HG03575 (cell line): ENCODE measurements around the gene DNASE1.

Source experiments
- ATAC-seq: cut with Tn5 transposase; IDR thresholded peaks from one replicate; pipeline ENCODE4 v1.9.1; 2021; ENCODE audit not compliant: unreplicated experiment, insufficient number of reproducible peaks, low FRiP score; ENCODE audit errors: extremely low read depth

Gene DNASE1

DNA sequence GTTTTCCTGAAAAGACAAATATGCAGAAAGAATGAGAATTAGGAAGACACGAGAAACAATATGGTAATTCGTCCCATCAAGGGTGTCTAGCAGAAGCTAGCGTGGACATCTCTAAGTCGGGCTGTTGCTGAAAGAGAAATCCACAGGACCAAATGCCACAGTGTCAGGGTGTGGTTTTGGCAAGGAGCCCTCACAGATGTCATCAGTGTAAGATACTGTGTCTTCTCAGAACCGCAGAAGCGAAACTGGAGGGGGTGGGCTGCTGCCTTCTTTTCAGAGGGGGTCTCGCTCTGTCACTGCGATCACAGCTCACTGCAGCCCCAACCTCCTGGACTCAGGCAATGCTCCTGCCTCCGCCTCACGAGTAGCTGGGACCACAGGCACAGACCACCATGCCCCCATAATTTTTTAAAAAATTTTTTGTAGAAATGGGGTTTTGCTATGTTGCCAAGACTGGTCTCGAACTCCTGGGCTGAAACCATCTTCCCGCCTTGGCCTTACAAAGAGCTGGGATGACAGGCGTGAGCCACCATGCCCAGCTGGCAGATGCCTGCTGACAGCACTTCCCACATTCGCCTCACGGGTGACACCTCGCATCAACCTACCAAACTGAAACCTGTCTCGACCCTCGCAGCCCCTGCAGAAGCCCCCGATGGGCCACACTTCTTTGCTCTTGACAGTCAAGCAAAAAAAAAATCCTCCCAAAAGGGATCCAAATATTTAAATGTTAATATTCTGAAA is 36.7 kb downstream of the DNASE1 start:
- no peak for ATAC-seq

DNA sequence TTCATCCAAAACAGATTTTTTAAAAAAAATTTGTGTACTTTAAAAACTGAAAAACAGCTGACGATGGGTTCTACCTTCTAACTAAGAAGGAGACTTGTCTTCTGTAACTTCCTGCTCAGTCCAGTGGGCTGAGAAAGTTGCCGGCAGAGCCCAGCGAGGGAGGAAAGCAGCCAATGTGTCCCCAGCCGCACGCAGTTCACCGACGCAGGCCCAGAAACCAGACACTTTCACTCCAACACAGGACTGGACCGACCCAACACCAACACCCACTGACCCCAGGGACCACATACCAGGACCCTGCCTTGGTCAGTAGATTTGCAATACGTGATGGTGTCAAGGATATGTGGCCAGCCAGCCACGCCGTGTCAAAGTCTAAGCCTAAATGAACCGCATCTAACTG is 37.3 kb downstream of the DNASE1 start:
- ATAC-seq = no peak

DNA sequence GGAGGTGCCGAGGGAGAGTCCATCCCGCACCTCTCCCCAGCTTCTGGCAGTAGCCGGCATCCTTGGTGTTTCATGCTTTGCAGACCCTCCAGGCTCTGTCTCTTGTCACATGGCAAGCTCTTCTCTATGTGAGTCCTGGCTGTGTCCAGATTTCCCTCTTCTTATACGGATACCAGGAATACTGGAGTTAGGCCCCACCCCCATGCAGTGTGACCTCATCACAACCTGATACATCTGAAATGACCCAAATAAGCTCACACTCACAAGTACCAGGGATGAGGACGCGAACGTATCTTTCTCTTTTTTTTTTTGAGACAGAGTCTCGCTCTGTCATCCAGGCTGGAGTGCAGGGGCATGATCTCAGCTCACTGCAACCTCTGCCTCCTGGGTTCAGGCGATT is 39.6 kb downstream of the DNASE1 start:
- no peak for ATAC-seq

DNA sequence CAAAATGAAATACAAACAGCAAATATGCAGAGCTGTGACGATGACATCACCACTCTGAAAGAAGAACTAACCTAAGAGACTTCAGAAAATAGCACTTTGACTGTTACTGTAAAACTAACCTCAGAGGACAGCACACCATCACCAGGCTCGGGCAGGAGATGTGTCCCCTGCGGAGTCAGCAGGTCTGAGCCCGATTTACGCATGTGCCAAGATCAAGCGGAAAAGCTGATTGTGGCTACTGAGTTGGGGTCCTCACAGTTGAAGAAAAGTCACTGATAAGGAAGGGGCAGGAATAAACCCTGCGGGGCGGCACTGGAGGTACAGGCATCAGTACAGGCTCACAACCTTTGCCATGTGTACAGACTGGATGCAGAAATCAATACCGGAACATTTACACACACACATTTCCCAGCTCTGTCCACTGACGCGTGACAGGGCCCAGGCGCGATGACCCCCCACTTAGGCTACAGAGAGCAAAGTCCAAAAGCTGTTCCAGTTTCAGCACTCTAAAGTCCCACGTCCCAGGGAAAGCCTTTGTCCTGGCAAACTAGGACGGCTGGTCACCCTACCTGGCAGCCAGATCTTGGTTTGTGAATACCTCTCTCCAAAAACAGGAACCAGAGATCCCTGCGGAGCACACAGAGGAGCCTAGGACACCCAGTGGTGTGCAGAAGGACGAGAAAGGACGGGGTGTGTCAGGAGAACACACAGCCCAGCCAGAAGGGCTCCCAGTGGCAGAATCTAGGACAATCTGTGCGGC is 41.3 kb downstream of the DNASE1 start:
- no peak for ATAC-seq

DNA sequence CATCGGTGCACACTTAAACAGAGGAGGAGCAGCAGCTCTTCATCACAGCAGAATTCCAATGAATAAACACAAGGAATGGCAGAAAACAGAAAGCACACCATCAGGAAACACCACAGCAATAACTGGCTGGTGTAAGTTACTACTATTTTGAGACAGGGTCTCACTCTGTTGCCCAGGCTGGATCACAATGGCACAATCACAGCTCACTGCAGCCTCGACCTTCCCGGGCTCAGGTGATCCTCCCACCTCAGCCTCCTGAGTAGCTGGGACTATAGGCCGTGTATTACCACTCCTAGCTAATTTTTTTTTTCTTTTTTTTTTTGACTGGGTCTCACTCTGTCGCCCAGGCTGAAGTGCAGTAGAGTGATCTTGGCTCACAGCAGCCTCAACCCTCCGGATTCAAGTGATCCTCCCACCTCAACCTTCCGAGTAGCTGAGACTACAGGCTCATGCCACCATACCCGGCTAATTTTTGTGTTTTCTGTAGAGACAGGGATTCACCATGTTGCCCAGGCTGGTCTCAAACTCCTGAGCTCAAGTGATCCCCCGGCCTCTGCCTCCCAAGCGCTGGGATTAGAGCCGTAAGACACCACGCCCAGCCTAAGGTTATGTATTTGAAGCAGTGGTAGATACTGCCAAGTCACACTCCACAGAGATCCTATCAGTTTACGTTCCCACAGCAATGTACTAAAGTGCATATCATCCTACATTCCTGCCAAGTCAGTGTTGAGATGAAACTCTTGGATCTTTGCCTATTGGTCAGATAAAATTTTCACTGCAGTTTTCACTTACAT is 42.1 kb downstream of the DNASE1 start:
- no peak for ATAC-seq

DNA sequence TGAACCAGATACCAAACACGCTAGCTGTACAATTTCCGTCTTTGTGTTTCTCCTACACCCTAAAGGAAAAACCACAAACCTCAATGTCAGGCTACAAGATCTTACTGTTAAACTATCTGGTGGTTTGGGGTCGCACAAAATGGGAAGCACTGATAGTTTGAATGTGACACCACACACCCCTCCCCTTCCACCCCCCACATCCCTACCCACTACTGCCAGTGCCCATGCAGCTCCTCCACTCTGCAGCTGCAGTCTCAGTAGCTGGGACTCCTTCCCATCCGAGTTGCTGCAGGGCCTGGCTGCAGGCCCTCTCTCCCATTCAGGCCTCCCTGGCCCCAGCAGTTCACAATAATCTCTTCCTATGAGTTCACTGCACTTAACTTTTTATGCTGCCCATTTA is 44.5 kb downstream of the DNASE1 start:
- no peak for ATAC-seq

DNA sequence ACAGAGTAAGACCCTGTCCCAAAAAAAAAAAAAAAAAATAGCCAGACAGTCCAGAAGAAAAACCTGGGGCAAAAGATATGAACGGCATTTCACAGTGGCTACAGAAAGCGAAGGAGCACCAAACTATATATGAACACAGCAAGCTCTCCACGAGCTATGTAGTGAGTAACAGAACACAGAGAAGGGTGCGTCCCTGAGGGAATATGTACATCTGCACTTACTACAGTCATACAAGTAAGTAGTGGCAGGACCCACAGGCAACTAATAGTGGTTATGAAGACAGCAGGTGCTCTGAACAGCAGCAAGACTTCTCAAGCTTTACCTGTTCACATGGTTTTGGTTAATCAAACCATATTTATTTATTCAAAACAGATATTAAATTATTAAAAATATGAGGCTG is 47.0 kb downstream of the DNASE1 start:
- no peak for ATAC-seq

DNA sequence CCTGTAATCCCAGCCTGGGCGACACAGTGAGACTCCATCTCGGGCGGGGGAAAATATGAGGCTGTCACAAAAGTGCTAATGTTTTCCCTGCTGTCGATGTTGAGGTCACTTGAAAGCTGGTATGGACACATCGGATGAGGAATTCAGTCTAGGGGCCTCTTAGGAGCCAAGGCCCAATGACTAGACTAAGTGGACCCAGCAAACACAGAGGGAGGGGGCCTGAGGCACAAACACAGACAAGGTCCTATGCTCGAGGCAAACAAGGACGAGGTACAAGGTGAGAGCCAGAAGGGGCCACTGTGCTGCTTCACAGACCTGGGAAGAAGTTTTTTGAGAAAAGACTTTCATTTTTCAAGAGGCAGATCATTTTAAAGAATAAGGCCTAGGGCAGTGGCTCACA is 47.6 kb downstream of the DNASE1 start:
- no peak for ATAC-seq

DNA sequence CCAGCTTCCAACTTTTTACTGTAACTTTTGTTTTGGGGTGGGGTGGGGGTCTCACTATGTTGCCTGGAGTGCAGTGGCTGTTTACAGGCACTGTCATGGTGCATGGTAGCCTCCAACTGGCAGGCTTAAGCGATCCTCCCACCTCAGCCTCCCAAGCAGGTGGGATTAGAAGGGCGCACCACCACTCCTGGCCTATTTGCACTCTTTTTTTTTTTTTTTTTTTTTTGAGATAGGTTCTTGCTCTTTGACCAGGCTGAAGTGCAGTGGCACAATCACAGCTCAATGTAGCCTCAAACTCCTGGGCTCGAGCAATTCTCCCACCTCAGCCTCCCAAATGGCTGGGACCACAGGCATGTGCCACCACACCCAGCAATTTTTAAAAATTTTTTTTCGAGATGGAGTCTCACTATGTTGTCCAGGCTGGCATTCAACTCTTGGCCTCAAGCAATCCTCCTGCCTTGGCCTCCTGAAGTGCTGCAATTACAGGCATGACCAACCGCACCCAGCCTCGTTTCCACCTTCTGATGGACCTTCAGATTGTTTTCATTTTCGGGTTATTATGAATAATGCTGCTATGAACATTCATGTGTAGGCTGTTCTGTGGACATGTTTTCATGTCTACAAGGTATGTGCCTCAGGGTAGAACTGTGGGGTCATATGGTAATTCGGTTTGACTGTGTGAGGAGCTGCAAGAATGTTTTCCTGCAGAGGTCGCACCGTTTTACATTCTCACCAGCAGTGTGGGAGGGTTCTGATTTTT is 51.9 kb downstream of the DNASE1 start:
- no peak for ATAC-seq
